K562 (cell line): ENCODE results near the gene CCDC106. TPM values are rescaled to one million over a fixed set of nuclear protein-coding genes. Genes with fewer than 3 reads are reported as not detected.

Source experiments
- CTCF ChIP-seq, 3 experiments: IDR thresholded peaks in 2 of 3; conservative IDR thresholded peaks in 1 of 3; 2 replicates each; pipeline ENCODE4 v1.5.1; 2011 to 2012; ENCODE audit warnings: low read length in 3 of 3, mild to moderate bottlenecking in 3 of 3, control low read depth in 2 of 3, improper control_type of control experiment in 1 of 3, inconsistent platforms in 1 of 3, low read depth in 1 of 3, mixed read lengths in 1 of 3, moderate library complexity in 1 of 3; ENCODE audit not compliant: insufficient read depth in 2 of 3
- HINFP ChIP-seq: fragments of 450-650 bp; conservative IDR thresholded peaks from 2 replicates; pipeline ENCODE4 v1.6.1; 2016; ENCODE audit warnings: missing genetic modification characterization, low read depth, mild to moderate bottlenecking, control low read depth, missing compliant biosample characterization
- NR0B1 ChIP-seq: fragments of 450-650 bp; IDR thresholded peaks from one replicate; pipeline ENCODE4 v1.6.1; 2018; ENCODE audit warnings: mild to moderate bottlenecking, moderate library complexity; ENCODE audit not compliant: partially characterized antibody
- TAF9B ChIP-seq: fragments of 450-650 bp; IDR thresholded peaks from 2 replicates; pipeline ENCODE4 v1.6.1; 2018; ENCODE audit warnings: mild to moderate bottlenecking; ENCODE audit not compliant: partially characterized antibody
- ZBTB40 ChIP-seq, 2 experiments: fragments of 450-650 bp in 1 of 2; sonication (generic) in 1 of 2; formaldehyde crosslinking in 1 of 2; IDR thresholded peaks; 2 replicates each; pipeline versions ENCODE4 v1.7.1 to v1.9.0; 2016 to 2022; ENCODE audit warnings: inconsistent platforms in 1 of 2, mild to moderate bottlenecking in 1 of 2, missing genetic modification reagents in 1 of 2
- ZNF324 ChIP-seq: fragments of 250-450 bp; sonication (Bioruptor Pico); IDR thresholded peaks from 2 replicates; pipeline ENCODE4 v1.4.0; 2020; ENCODE audit warnings: mild to moderate bottlenecking
- polyA plus RNA-seq, 8 experiments: library from polyadenylated mRNA; depleted of rRNA in 4 of 8; stranded (reverse) in 5 of 8; unstranded in 3 of 8; fragments of >200 nt; fragmentation: Nextera tagmentation in 2 of 8; fragmentation: Illumina TruSeq in 1 of 8; extraction: Ambion mirVana in 2 of 8; extraction: Trizol in 1 of 8; gene quantifications; 2 replicates each; pipeline versions ENCODE4 v1.2.1 to v1.2.3, GENCODE V29; 2011 to 2014; ENCODE audit warnings: inconsistent platforms in 1 of 8, missing spikeins in 1 of 8
- total RNA-seq, 7 experiments: library from RNA; depleted of rRNA in 6 of 7; stranded (reverse); fragments of >200 nt in 6 of 7; fragmentation: Illumina TruSeq in 2 of 7; extraction: Trizol in 2 of 7; gene quantifications; 2 replicates each; pipeline versions ENCODE4 v1.2.1 to v1.2.3, GENCODE V29; 2011 to 2021; ENCODE audit warnings: low replicate concordance in 1 of 7

Gene CCDC106
- total and polyA plus RNA-seq, 9 of the 15 experiments (the other 6 are each of a cell fraction or from before 2014, with no cell fraction given) = 0.10 to 27.5 (median 15.0) TPM; not detected in 1

- TF ChIP-seq CTCF (IDR thresholded peaks at IDR 0.05 in 2 of 3, conservative IDR thresholded peaks at IDR 0.05 in 1 of 3; ENCODE audit: insufficient read depth in 2 of 3, low read depth in 1 of 3, low read length in 3 of 3) (peak; percentile 87 to 91 (median 91)), ZBTB40 (IDR thresholded peaks at IDR 0.05) (0 out of 2 replicates have a peak, but pooled peaks have one; percentile 23), ZBTB40 (CRISPR knock-in tag; IDR thresholded peaks at IDR 0.05) (no peak), HINFP (tag) (no peak), NR0B1 (no peak), ZNF324 (CRISPR knock-in tag) (no peak), TAF9B (no peak)
These were observed 42.2 kb upstream of the CCDC106 start, which contains the start of gene ZNF865 (continued) for GRCh38 chr19:55605637-55606470.
